ENCODE results near the gene IGFLR1.

- TF ChIP-seq POLR2A (IDR thresholded peaks at IDR 0.05) (no peak), CTCF (IDR thresholded peaks at IDR 0.05 in 8 of 11, conservative IDR thresholded peaks at IDR 0.05 in 3 of 11) (no peak), POLR2AphosphoS5 (IDR thresholded peaks at IDR 0.05) (no peak)
Measured at GRCh38 chr19:35791814-35792279, 49.6 kb upstream of the IGFLR1 start.
